Frontal cortex (tissue), 4 donors: ENCODE results near the gene PARVA. TPM values are rescaled to one million over a fixed set of nuclear protein-coding genes. Genes with fewer than 3 reads are reported as not detected.
"Not testable (repeated sequence)": the region's sequence is repeated elsewhere in the genome, so short reads cannot be mapped to it uniquely, and the experiment has no call there.

Experiments
- DNase-seq, 2 donors: peaks; one replicate each; pipeline ENCODE4 v3.0.0; 2012; ENCODE audit warnings: low spot score in 2 of 2
- FAIRE-seq: peaks from 2 replicates; lab custom pipeline; 2012; peaks lifted over from hg19 to GRCh38; lab: Jason Lieb, UNC
- total RNA-seq: library from RNA; depleted of rRNA; stranded (reverse); fragments of >200 nt; gene quantifications from one replicate; pipeline ENCODE4 v1.2.3, GENCODE V29; 2014
- donor health status: control.
- donor health status: control.
- donor health status: control.

PARVA gene
- total RNA-seq, 1 donor from 2014 or later: 3.3 TPM

GRCh38 chr11:12517306-12517705, 139.9 kb downstream of the PARVA start:
- DNase-seq (no peak), FAIRE-seq (no peak)

- no peak for DNase-seq
- FAIRE-seq: no peak
These were observed 140.4 kb downstream of the PARVA start for GRCh38 chr11:12517741-12518140.

GRCh38 chr11:12518606-12519385, 141.4 kb downstream of the PARVA start:
- no peak for DNase-seq

GRCh38 chr11:12520054-12520453, 142.7 kb downstream of the PARVA start:
- DNase-seq (no peak), FAIRE-seq (no peak)

More at GRCh38 chr11:12518606-12519385, 141.4 kb downstream of the PARVA start:
- FAIRE-seq: no peak

GRCh38 chr11:12520576-12520975, 143.2 kb downstream of the PARVA start:
- not testable (repeated sequence) for DNase-seq, FAIRE-seq

- FAIRE-seq (no peak), DNase-seq (no peak)
These were observed 146.0 kb downstream of the PARVA start for GRCh38 chr11:12523180-12523924.

GRCh38 chr11:12524865-12525264, 147.5 kb downstream of the PARVA start:
- no peak for FAIRE-seq
- no peak for DNase-seq

- FAIRE-seq (no peak), DNase-seq (no peak)
These were observed 148.2 kb downstream of the PARVA start for GRCh38 chr11:12525466-12526055.

- DNase-seq (no peak), FAIRE-seq (no peak)
These were observed 149.4 kb downstream of the PARVA start for GRCh38 chr11:12526789-12527188.

- DNase-seq: no peak
- FAIRE-seq: no peak
These were observed 151.1 kb downstream of the PARVA start for GRCh38 chr11:12528487-12528886.

- FAIRE-seq (no peak), DNase-seq (no peak)
These were observed 151.7 kb downstream of the PARVA start for GRCh38 chr11:12529041-12529440.

GRCh38 chr11:12529793-12530192, 152.4 kb downstream of the PARVA start:
- DNase-seq (no peak), FAIRE-seq (no peak)

- DNase-seq (no peak), FAIRE-seq (no peak)
These were observed 153.6 kb downstream of the PARVA start for GRCh38 chr11:12531020-12531419.

GRCh38 chr11:12531681-12532080, 154.3 kb downstream of the PARVA start:
- DNase-seq (no peak), FAIRE-seq (no peak)

GRCh38 chr11:12532580-12532979, 155.2 kb downstream of the PARVA start:
- DNase-seq: no peak
- no peak for FAIRE-seq

GRCh38 chr11:12534549-12534948, 157.2 kb downstream of the PARVA start:
- no peak for DNase-seq
- FAIRE-seq: no peak

- FAIRE-seq (no peak), DNase-seq (no peak)
These were observed 157.9 kb downstream of the PARVA start for GRCh38 chr11:12535321-12535720.

- FAIRE-seq (no peak), DNase-seq (no peak)
These were observed 159.2 kb downstream of the PARVA start for GRCh38 chr11:12536566-12536965.

- DNase-seq (no peak), FAIRE-seq (no peak)
These were observed 160.5 kb downstream of the PARVA start for GRCh38 chr11:12537778-12538401.

GRCh38 chr11:12538889-12539421, 161.6 kb downstream of the PARVA start:
- no peak for FAIRE-seq

More at GRCh38 chr11:12538889-12539421, 161.6 kb downstream of the PARVA start:
- no peak for DNase-seq
